ENCODE data around the gene ARHGEF28.

ARHGEF28 gene

DNA sequence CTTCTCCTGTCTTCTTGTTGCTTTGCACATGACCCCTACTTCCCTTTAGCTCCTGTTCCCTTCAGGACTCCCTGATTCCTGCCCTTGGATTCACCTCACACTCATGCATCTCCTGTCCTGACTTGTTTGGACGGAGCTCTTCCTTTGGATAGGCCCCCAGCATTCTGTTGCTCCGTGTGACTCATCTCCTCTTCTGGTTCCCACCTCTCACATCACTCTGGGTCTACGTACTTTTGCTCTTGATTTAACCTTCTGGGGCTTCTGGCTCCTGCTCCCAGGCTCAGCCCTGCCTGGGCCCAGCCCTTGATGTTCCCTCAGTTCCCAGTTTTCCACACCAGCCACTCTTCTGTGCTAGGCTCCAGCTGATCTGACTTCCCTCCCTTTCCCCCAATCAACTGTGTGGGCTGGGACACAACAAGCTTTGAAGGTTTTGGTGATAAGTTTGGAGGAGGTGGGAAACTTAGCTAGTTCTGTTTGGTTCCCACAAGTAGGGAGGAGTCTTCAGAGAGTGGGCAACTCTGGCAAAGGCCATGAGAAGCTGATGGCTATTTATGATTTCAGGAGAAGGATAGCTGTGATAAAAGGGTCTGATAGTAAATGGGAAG lies 331.5 kb downstream of the ARHGEF28 start:
- H3K27ac ChIP-seq (ENCODE audit: low read length): no peak overlapping the region
- no peaks in the 10 kb centered on the region for H3K36me3 ChIP-seq (ENCODE audit: control insufficient read depth, insufficient read depth, low read length)
- no peak overlapping the region for H3K4me3 ChIP-seq (ENCODE audit: low read length)
- no peak for DNase-seq (ENCODE audit: low read depth, low spot score)
- no peaks in the 10 kb centered on the region for H3K4me1 ChIP-seq (ENCODE audit: control insufficient read depth, insufficient read depth, low read length)
- H3K27me3 ChIP-seq (ENCODE audit: control insufficient read depth, insufficient read depth, low read length): no peaks in the 10 kb centered on the region
- WGBS (ENCODE audit: insufficient coverage, insufficient read length): no CpG with 5 or more reads among the region's 3 CpGs
- H3K9me3 ChIP-seq (ENCODE audit: control insufficient read depth, insufficient read depth, low read length): no peaks in the 10 kb centered on the region

GRCh38 chr5:73958037-73958436 lies 332.0 kb downstream of the ARHGEF28 start:
- Histone ChIP-seq H3K36me3 (ENCODE audit: control insufficient read depth, insufficient read depth, low read length) (no peaks in the 10 kb centered on the region), H3K4me1 (ENCODE audit: control insufficient read depth, insufficient read depth, low read length) (no peaks in the 10 kb centered on the region), H3K27me3 (ENCODE audit: control insufficient read depth, insufficient read depth, low read length) (no peaks in the 10 kb centered on the region), H3K9me3 (ENCODE audit: control insufficient read depth, insufficient read depth, low read length) (no peaks in the 10 kb centered on the region), H3K27ac (ENCODE audit: low read length) (no peak overlapping the region), H3K4me3 (ENCODE audit: low read length) (no peak overlapping the region)
- WGBS (ENCODE audit: insufficient coverage, insufficient read length): no CpG with 5 or more reads among the region's 2 CpGs
- no peak for DNase-seq (ENCODE audit: low read depth, low spot score)

DNA sequence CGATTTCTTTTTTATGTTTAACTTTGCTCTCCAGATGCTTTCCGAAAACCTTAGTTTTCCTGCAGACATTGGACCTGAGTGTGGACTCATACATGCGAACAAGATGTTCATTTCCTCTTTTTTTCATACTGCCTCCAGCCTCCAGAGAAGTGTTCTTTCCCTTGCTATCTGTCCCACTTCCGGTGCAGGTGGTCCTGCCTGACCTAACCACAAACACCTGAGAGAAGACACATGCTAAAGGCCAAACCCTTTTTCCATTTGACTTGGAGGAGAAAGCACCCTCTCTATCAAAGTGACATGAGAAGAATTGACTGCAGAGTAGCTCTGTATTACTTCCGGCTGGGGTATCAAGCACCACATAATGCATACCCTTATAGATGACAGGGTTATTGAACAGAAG lies 334.0 kb downstream of the ARHGEF28 start:
- no peak overlapping the region for H3K4me3 ChIP-seq (ENCODE audit: low read length)
- no peak for DNase-seq (ENCODE audit: low read depth, low spot score)
- no peaks in the 10 kb centered on the region for H3K27me3 ChIP-seq (ENCODE audit: control insufficient read depth, insufficient read depth, low read length)
- no peak overlapping the region for H3K27ac ChIP-seq (ENCODE audit: low read length)
- H3K36me3 ChIP-seq (ENCODE audit: control insufficient read depth, insufficient read depth, low read length): no peaks in the 10 kb centered on the region
- H3K4me1 ChIP-seq (ENCODE audit: control insufficient read depth, insufficient read depth, low read length): no peaks in the 10 kb centered on the region
- no peaks in the 10 kb centered on the region for H3K9me3 ChIP-seq (ENCODE audit: control insufficient read depth, insufficient read depth, low read length)
- no CpG with 5 or more reads among the region's 5 CpGs for WGBS (ENCODE audit: insufficient coverage, insufficient read length)

GRCh38 chr5:73960426-73960825 lies 334.4 kb downstream of the ARHGEF28 start:
- no peaks in the 10 kb centered on the region for H3K27me3 ChIP-seq (ENCODE audit: control insufficient read depth, insufficient read depth, low read length)
- no peak for DNase-seq (ENCODE audit: low read depth, low spot score)
- H3K9me3 ChIP-seq (ENCODE audit: control insufficient read depth, insufficient read depth, low read length): no peaks in the 10 kb centered on the region
- H3K36me3 ChIP-seq (ENCODE audit: control insufficient read depth, insufficient read depth, low read length): no peaks in the 10 kb centered on the region
- WGBS (ENCODE audit: insufficient coverage, insufficient read length): no CpG with 5 or more reads among the region's 1 CpG
- no peaks in the 10 kb centered on the region for H3K4me1 ChIP-seq (ENCODE audit: control insufficient read depth, insufficient read depth, low read length)
- H3K4me3 ChIP-seq (ENCODE audit: low read length): no peak overlapping the region
- H3K27ac ChIP-seq (ENCODE audit: low read length): no peak overlapping the region

DNA sequence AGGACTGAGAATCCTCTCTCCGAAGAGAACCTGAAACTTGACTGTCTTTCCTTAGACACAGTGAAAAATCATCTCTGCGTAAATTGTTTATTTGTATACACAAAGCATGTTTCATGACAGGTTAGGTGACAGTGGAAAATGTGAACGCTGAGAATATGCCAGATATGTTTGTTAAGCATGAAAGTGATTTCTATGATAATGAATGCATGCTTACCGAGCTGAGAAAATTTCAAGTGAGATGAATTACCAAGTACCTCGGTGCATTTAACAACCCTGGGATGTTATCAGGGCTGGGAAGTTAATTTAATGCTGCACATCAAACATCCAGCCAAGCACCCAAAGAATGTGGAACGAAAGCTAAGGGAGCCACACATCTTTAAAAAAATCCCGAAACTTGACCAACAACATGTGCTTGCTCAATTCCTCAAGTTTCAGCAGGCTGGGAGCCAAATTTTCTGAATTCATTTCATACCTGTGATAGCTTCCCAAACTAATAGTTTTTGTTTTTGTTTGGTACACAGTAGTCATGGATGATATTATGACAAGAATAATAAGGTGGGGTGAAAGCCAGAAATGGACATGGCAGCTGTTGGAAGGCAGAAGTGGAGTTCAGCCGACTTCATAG lies 336.9 kb downstream of the ARHGEF28 start:
- H3K9me3 ChIP-seq (ENCODE audit: control insufficient read depth, insufficient read depth, low read length): no peaks in the 10 kb centered on the region
- no peak overlapping the region for H3K27ac ChIP-seq (ENCODE audit: low read length)
- no peak overlapping the region for H3K4me3 ChIP-seq (ENCODE audit: low read length)
- DNase-seq (ENCODE audit: low read depth, low spot score): no peak
- H3K4me1 ChIP-seq (ENCODE audit: control insufficient read depth, insufficient read depth, low read length): no peaks in the 10 kb centered on the region
- no CpG with 5 or more reads among the region's 8 CpGs for WGBS (ENCODE audit: insufficient coverage, insufficient read length)
- no peaks in the 10 kb centered on the region for H3K27me3 ChIP-seq (ENCODE audit: control insufficient read depth, insufficient read depth, low read length)
- no peaks in the 10 kb centered on the region for H3K36me3 ChIP-seq (ENCODE audit: control insufficient read depth, insufficient read depth, low read length)

- H3K4me3 ChIP-seq (ENCODE audit: low read length): no peak overlapping the region
- H3K27ac ChIP-seq (ENCODE audit: low read length): no peak overlapping the region
- no peaks in the 10 kb centered on the region for H3K4me1 ChIP-seq (ENCODE audit: control insufficient read depth, insufficient read depth, low read length)
- H3K27me3 ChIP-seq (ENCODE audit: control insufficient read depth, insufficient read depth, low read length): no peaks in the 10 kb centered on the region
- H3K36me3 ChIP-seq (ENCODE audit: control insufficient read depth, insufficient read depth, low read length): no peaks in the 10 kb centered on the region
- WGBS (ENCODE audit: insufficient coverage, insufficient read length): no CpG with 5 or more reads among the region's 3 CpGs
- H3K9me3 ChIP-seq (ENCODE audit: control insufficient read depth, insufficient read depth, low read length): no peaks in the 10 kb centered on the region
- no peak for DNase-seq (ENCODE audit: low read depth, low spot score)
Observed at GRCh38 chr5:73964352-73964865, 338.4 kb downstream of the ARHGEF28 start.

DNA sequence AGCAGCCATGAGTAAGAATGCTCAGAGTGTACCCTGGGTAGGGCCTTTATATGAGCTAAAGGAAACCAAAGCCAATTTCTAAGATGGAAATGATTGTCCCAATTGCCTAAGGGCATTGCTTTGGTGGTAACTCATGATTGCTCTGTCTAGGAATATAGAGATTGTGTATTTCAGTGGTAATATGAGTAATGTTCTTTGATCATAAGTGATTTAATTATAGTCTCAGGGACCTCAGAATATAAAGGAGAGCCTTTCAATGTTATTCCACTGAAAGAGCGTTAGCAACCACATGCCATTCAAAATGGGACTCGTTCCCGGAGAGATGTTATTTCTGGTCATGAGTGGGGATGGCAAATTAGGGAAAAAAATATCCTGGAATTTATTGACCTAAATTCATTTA lies 340.5 kb downstream of the ARHGEF28 start:
- Histone ChIP-seq H3K36me3 (ENCODE audit: control insufficient read depth, insufficient read depth, low read length) (no peaks in the 10 kb centered on the region), H3K27me3 (ENCODE audit: control insufficient read depth, insufficient read depth, low read length) (no peaks in the 10 kb centered on the region), H3K27ac (ENCODE audit: low read length) (no peak overlapping the region), H3K4me3 (ENCODE audit: low read length) (no peak overlapping the region), H3K4me1 (ENCODE audit: control insufficient read depth, insufficient read depth, low read length) (no peaks in the 10 kb centered on the region), H3K9me3 (ENCODE audit: control insufficient read depth, insufficient read depth, low read length) (no peaks in the 10 kb centered on the region)
- no CpG with 5 or more reads among the region's 3 CpGs for WGBS (ENCODE audit: insufficient coverage, insufficient read length)
- no peak for DNase-seq (ENCODE audit: low read depth, low spot score)

DNA sequence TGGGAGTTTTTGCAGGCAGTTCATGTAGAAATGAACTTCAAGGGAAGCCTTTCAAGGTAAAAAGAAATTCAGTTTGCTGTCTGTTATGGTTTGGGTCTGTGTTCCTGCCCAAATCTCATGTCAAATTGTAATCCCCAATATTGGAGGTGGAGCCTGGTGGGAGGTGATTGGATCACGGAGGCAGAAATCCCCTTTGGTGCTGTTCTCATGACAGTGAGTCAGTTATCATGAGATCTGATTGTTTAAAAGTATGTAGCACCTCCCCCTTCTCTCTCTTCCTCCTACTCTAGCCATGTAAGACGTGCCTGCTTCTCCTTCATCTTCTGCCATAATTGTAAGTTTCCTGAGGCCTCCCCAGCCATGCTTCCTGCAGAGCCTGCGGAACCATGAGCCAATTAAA lies 341.4 kb downstream of the ARHGEF28 start:
- DNase-seq (ENCODE audit: low read depth, low spot score): no peak
- H3K27me3 ChIP-seq (ENCODE audit: control insufficient read depth, insufficient read depth, low read length): no peaks in the 10 kb centered on the region
- no peaks in the 10 kb centered on the region for H3K4me1 ChIP-seq (ENCODE audit: control insufficient read depth, insufficient read depth, low read length)

GRCh38 chr5:73968246-73968645 lies 342.2 kb downstream of the ARHGEF28 start:
- no peak overlapping the region for H3K27ac ChIP-seq (ENCODE audit: low read length)
- WGBS (ENCODE audit: insufficient coverage, insufficient read length): no CpG with 5 or more reads among the region's 2 CpGs
- H3K36me3 ChIP-seq (ENCODE audit: control insufficient read depth, insufficient read depth, low read length): no peaks in the 10 kb centered on the region
- H3K4me3 ChIP-seq (ENCODE audit: low read length): no peak overlapping the region
- H3K9me3 ChIP-seq (ENCODE audit: control insufficient read depth, insufficient read depth, low read length): no peaks in the 10 kb centered on the region
- H3K27me3 ChIP-seq (ENCODE audit: control insufficient read depth, insufficient read depth, low read length): no peaks in the 10 kb centered on the region
- no peaks in the 10 kb centered on the region for H3K4me1 ChIP-seq (ENCODE audit: control insufficient read depth, insufficient read depth, low read length)
- no peak for DNase-seq (ENCODE audit: low read depth, low spot score)

More for the DNA sequence above, 341.4 kb downstream of the ARHGEF28 start:
- H3K36me3 ChIP-seq (ENCODE audit: control insufficient read depth, insufficient read depth, low read length): no peaks in the 10 kb centered on the region
- no CpG with 5 or more reads among the region's 3 CpGs for WGBS (ENCODE audit: insufficient coverage, insufficient read length)
- no peaks in the 10 kb centered on the region for H3K9me3 ChIP-seq (ENCODE audit: control insufficient read depth, insufficient read depth, low read length)
- no peak overlapping the region for H3K27ac ChIP-seq (ENCODE audit: low read length)
- no peak overlapping the region for H3K4me3 ChIP-seq (ENCODE audit: low read length)

- Histone ChIP-seq H3K4me1 (ENCODE audit: control insufficient read depth, insufficient read depth, low read length) (no peaks in the 10 kb centered on the region), H3K27me3 (ENCODE audit: control insufficient read depth, insufficient read depth, low read length) (no peaks in the 10 kb centered on the region), H3K36me3 (ENCODE audit: control insufficient read depth, insufficient read depth, low read length) (no peaks in the 10 kb centered on the region), H3K9me3 (ENCODE audit: control insufficient read depth, insufficient read depth, low read length) (no peaks in the 10 kb centered on the region), H3K4me3 (ENCODE audit: low read length) (no peak overlapping the region), H3K27ac (ENCODE audit: low read length) (no peak overlapping the region)
- no CpG with 5 or more reads among the region's 8 CpGs for WGBS (ENCODE audit: insufficient coverage, insufficient read length)
- no peak for DNase-seq (ENCODE audit: low read depth, low spot score)
Observed at GRCh38 chr5:73968729-73969128, 342.7 kb downstream of the ARHGEF28 start.
